Limb (tissue), 2 donors: ENCODE data around the gene PTEN.

Experiments
- DNase-seq, 2 donors: peaks; one replicate each; pipeline ENCODE4 v3.0.0-alpha.2; 2016; ENCODE audit errors: extremely low spot score in 2 of 2

Gene PTEN

DNA sequence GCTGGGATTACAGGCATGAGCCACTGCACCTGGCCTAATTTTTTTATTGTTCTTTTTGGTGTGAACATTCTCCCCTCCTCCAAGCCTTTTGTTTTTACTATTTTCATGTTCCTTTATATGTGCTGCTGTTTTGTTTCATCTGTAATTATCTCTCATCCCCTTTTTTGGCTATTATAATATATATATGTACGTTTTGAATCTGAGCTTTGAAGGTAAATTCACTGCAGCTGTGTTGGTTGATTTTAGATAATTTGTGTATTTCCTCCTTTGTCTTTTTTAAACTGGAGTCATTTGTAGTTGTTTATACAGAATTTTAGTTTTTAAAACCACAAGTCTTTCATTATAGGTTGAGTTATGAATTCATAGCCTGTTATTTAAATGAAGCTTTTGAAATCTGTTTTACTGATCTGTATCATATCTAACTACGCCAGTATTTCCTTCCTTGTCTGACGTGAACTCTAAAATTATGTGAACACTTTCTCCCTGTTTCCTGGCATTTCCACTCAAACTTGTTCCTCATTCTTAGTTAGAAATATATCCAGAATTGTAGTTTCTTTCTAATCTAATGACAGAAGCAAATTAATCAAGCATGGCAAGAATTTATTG lies 54.9 kb downstream of the PTEN start:
- DNase-seq: no peak

GRCh38 chr10:87920538-87920937 lies 57.1 kb downstream of the PTEN start:
- DNase-seq: no peak

DNA sequence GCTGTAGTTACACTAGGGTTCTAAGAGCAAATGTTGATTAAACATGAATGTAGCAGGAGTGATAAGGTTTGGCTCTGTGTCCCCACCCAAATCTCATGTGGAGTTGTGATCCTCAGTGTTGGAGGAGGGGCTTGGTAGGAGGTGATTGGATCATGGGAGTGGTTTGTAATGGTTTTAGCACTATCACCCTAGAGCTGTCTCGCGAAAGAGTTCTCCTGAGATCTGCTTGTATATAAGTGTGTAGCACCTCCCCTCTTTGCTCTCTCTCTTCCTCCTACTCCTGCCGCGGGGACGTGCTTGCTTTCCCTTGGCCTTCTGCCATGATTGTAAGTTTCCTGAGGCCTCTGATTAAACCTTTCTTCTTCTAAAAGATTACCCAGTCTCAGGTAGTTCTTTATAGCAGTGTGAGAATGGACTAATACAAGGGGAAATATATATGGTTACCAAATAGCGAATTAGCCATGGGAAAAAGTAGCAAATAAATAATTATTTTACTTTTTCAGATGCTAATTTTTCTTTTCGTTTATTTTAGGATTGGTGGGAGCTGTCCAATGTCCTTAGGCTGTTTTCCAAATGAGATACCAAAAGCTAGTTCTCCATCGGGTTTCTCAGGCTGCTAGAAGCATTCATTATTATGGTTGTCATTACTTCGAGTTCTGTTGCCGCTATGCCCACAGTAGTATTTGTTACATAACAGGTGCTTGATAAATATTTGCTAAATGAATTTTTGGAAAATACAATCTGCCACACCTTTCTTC lies 58.7 kb downstream of the PTEN start:
- DNase-seq: no peak

DNA sequence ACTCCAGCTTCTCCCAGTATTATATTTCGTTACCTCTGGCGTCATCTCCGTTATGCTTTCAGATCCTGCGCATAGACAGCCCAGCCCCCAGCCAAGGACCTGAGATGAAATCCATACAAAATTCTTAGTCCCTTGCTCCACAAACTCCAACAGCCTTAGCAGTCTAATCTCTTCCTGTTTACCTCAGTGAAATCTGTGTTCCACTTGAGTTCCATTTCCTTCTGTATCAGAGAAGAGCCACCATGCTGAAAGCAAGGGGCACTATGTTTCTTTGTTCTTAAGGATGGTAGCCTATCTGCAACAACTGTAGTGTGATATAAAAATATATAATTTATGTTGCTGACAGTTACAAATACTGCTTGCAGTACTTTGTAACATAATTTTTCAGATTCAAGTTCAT lies 59.8 kb downstream of the PTEN start:
- DNase-seq: no peak

DNA sequence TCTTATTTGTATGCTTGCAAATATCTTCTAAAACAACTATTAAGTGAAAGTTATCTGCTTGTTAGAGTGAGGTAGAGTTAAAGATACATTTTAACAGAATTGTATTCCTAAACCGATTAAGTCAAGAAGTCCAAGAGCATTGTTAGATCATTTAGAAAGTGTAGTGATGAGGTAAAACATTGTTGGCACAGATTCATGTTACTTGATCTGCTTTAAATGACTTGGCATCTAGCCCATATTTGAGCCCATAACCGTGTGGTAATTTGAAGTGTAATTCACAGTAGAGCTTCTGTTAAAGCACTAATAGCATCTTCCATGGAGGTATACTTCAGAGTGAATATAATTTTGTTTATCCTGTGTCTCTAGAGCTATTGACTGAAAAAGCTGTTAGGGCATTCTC lies 62.1 kb downstream of the PTEN start:
- DNase-seq: no peak

- DNase-seq: no peak
Measured at GRCh38 chr10:87927091-87927490, 63.7 kb downstream of the PTEN start.

DNA sequence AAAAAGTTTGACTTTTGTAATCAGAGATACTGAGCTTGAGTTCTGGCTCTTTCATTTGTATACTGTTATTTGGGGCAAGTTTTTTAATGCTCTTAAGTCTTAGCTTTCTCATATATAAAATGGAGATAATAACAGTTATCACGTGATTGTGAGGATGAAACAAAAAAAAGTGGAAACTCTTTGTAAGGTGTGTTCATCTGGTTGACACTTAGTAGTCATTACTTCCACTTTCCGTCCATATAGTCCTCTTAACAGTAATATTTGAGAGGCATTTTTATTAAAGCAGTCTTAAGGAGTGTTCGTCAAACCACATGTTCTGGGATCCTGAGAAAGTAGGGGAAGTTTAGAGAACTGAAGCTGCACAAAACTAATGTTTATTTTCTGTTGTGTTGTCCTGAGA lies 65.6 kb downstream of the PTEN start:
- DNase-seq: no peak

GRCh38 chr10:87930141-87930540 lies 66.7 kb downstream of the PTEN start:
- no peak for DNase-seq

GRCh38 chr10:87930934-87931835 lies 67.8 kb downstream of the PTEN start:
- no peak for DNase-seq

- no peak for DNase-seq
Measured at GRCh38 chr10:87931836-87932230, 68.4 kb downstream of the PTEN start.

DNA sequence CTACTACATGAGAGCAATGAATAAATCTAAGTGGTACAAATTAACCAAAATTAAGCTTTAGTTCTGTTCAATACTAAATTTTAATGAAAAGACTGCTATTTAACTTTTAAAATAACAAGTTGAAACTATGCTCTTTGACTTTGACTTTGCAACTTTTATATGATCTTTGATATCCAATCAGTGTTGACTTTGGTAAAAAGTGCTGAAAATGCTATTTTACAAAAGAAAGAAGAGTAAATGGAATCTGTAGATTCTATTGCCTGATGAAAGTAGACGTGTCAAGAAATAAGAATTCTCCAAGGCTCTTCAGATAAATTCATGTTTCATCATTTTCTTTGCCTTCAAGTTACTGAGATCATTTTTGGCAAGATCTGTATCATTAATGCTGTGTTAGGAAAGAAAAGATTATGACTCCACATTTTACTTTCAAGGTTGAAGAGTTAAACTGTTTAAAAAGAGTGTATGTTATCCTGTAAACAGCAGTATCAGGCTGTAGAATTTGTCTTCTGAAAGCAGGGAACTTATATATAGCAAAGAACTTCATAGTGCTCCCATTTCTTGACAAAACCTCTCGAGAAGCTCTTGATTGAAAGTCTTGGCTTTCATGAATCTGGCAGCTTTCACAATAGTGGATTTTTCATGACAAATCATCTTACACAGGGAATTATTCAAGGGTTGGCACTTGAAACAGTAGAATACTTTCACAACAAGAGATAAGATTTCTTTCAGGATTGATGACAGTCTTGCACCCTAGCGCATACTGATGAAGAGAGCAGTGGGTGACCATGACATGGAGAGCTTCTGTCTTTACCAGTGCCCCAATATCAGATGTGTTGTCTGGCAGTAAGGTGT lies 72.1 kb downstream of the PTEN start:
- DNase-seq: no peak

- no peak for DNase-seq
Measured at GRCh38 chr10:87940210-87940609, 76.8 kb downstream of the PTEN start.

DNA sequence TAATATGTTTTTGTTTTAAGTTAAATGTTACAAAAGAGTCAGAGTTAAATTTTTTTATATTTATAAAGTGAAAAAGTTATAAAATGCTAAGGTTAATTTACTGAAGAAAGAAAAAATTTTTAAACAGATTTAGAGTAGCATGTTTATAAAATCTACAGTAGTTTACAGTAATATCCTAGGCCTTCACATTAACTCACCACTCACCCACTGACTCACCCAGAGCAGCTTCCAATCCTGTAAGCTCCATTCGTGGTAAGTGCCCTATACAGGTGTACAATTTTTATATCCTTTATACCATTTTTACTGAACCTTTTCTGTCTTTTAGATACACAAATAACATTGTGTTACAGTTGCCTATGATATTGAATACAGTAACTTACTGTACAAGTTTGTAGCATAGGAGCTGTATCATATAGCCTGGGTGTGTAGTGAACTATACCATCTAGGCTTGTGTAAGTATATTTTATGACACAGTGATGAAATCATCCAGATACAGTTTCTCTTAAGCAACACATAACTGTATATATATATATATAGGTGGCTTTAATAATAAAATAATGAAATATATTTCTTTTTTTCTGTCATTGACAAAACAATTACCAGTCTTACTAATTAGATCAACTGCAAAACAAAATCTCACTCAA lies 79.6 kb downstream of the PTEN start:
- DNase-seq: no peak

- DNase-seq: no peak
Measured at GRCh38 chr10:87945984-87946383, 82.6 kb downstream of the PTEN start.

DNA sequence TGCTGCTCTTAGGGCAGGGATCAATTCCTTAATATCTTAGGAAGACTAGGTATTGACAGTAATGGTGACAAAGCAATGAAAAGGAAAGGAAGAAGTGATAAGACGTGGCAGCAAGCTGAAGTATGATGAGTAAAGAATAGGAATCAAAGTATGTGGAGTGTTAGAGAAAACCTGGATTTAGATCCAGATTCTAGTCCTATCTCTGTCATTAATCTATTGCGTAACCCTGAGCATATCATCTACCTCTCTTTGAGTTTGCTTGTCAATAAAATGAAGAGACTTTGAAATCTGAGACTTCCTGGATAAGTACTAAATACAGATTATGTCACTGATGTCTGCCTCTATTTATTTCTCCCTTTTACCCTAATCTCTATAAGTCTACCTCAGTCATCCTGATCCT lies 89.2 kb downstream of the PTEN start:
- DNase-seq: no peak

- DNase-seq: no peak
Measured at GRCh38 chr10:87956055-87956454, 92.6 kb downstream of the PTEN start.

DNA sequence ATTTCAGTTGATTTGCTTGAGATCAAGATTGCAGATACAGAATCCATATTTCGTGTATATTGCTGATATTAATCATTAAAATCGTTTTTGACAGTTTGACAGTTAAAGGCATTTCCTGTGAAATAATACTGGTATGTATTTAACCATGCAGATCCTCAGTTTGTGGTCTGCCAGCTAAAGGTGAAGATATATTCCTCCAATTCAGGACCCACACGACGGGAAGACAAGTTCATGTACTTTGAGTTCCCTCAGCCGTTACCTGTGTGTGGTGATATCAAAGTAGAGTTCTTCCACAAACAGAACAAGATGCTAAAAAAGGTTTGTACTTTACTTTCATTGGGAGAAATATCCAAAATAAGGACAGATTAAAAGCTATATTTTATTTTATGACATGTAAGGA lies 94.3 kb downstream of the PTEN start:
- DNase-seq: no peak

DNA sequence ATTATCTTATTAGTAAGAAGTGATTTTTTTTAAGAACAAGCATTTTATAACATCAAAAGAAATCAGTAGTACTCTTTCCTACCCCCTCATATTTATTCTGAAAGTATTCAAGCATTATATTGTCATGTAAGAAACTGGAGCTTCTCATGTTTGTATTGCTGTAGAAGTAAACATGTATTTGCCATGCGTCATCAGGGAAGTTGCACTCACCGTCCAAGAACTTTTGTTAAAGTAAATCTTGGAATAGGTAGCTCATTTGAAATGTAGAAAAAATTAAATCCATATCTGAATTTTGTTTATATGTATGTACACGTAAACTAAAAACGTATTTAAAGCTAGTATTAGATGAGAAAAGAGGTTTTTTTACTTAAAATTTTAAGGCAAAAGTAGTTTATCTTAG lies 96.8 kb downstream of the PTEN start:
- no peak for DNase-seq

- DNase-seq: no peak
Measured at GRCh38 chr10:87961314-87961713, 97.9 kb downstream of the PTEN start.

- no peak for DNase-seq
Measured at GRCh38 chr10:87966459-87966858, 103.0 kb downstream of the PTEN start.

DNA sequence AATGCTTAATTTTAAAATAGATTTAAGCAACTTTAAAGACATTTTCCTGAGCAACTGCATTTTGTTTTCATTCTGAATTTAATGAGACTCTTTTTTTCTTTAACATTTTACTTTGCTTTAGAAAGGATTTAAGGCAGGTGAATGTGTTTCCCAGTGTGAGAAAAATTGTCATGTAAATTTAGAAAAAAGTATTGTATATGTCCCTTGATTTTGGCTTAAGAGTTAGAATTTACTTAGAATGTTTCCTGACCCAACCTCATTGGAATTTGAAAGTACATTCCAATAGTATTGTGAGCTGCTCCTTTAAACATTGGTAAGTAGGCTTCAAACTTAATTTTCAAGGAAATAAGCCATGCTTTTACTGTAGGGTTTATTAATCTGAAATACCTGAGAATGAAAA lies 110.2 kb downstream of the PTEN start:
- DNase-seq: no peak
